OCI-LY1 (cell line): ENCODE data around the gene MYBPC3.

ENCODE experiments used
- EZH2 ChIP-seq: fragments of 200-600 bp; sonication (generic), shearing (Covaris generic); IDR thresholded peaks from 2 replicates; pipeline ENCODE4 v1.8.0; 2017; ENCODE audit warnings: borderline replicate concordance, mixed run types, mild to moderate bottlenecking, antibody characterized with exemption, low read length, moderate library complexity, mixed read lengths
- TF ChIP-seq, protein P1 (sequence below): fragments of 200-600 bp; sonication (generic), shearing (Covaris generic); IDR thresholded peaks from 2 replicates; pipeline ENCODE4 v1.5.1; 2017; ENCODE audit warnings: mild to moderate bottlenecking, antibody characterized with exemption, low read length, moderate library complexity, mixed read lengths

DNA sequence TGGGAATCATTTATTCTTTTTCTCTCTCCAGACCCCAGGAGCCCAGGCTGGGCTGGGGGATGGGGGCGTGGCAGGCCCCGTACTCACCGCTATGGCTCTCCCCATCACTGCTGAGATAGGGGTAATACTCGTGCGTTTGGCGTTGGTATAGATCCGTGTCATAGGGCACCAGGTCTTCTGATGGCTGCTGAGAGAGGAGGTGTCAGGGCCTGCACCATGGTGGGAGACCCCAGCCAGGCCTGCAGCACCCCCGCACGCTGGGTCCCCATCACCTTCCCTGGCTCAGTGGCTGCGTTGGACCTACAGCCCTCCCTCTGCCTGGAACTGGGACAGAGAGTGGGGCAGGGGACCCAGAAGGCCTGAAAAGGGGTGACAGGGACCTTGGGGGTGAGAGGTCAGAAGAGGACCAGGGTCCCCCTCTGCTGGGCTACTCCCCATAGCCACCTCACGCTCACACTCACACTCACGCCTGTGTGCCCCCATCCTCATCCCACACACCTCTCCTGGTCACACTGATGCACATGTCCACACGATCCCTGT is 23.1 kb upstream of the MYBPC3 start:
- TF ChIP-seq EZH2 = no peak
- TF ChIP-seq, protein P1, sequence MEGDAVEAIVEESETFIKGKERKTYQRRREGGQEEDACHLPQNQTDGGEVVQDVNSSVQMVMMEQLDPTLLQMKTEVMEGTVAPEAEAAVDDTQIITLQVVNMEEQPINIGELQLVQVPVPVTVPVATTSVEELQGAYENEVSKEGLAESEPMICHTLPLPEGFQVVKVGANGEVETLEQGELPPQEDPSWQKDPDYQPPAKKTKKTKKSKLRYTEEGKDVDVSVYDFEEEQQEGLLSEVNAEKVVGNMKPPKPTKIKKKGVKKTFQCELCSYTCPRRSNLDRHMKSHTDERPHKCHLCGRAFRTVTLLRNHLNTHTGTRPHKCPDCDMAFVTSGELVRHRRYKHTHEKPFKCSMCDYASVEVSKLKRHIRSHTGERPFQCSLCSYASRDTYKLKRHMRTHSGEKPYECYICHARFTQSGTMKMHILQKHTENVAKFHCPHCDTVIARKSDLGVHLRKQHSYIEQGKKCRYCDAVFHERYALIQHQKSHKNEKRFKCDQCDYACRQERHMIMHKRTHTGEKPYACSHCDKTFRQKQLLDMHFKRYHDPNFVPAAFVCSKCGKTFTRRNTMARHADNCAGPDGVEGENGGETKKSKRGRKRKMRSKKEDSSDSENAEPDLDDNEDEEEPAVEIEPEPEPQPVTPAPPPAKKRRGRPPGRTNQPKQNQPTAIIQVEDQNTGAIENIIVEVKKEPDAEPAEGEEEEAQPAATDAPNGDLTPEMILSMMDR = no peak
